Measurements from ENCODE around the gene IRF9.
A peak's percentile ranks its signal among the peaks of the same experiment; 100 is the strongest.

IRF9 gene

GRCh38 chr14:24132061-24132685 is 28.9 kb upstream of the IRF9 start:
- DNase-seq (ENCODE audit: low spot score): no peak

- DNase-seq (ENCODE audit: low spot score): no peak
These were observed 28.1 kb upstream of the IRF9 start for GRCh38 chr14:24132976-24133375.

GRCh38 chr14:24133735-24134134 is 27.3 kb upstream of the IRF9 start:
- no peak for DNase-seq (ENCODE audit: low spot score)

GRCh38 chr14:24135584-24135833 is 25.6 kb upstream of the IRF9 start:
- DNase-seq (ENCODE audit: low spot score): no peak

- peak; percentile 88 for DNase-seq (ENCODE audit: low spot score)
These were observed 25.0 kb upstream of the IRF9 start, which contains the start of gene PSME1 for GRCh38 chr14:24135834-24136683. TSS of gene PSME1 (plus strand) at chr14:24136194. CDS start at chr14:24136263, 69 bp downstream.

GRCh38 chr14:24136684-24137528 is 24.2 kb upstream of the IRF9 start:
- DNase-seq (ENCODE audit: low spot score): no peak

- DNase-seq (ENCODE audit: low spot score): no peak
These were observed 23.3 kb upstream of the IRF9 start for GRCh38 chr14:24137529-24138395.

- DNase-seq (ENCODE audit: low spot score): no peak
These were observed 22.4 kb upstream of the IRF9 start for GRCh38 chr14:24138396-24139271.

GRCh38 chr14:24139272-24139934 is 21.7 kb upstream of the IRF9 start:
- peak; percentile 40 for DNase-seq (ENCODE audit: low spot score)

- DNase-seq (ENCODE audit: low spot score): peak; percentile 98
These were observed 19.8 kb upstream of the IRF9 start, which contains the start of gene EMC9 for GRCh38 chr14:24141097-24141880. TSS of gene EMC9 (minus strand) at chr14:24141591. CDS start at chr14:24141304, 287 bp downstream.

- DNase-seq (ENCODE audit: low spot score): no peak
These were observed 17.6 kb upstream of the IRF9 start for GRCh38 chr14:24143511-24143910.

- no peak for DNase-seq (ENCODE audit: low spot score)
These were observed 16.6 kb upstream of the IRF9 start for GRCh38 chr14:24144451-24144850.

- DNase-seq (ENCODE audit: low spot score): no peak
These were observed 15.8 kb upstream of the IRF9 start for GRCh38 chr14:24145219-24145618.

- no peak for DNase-seq (ENCODE audit: low spot score)
These were observed 15.2 kb upstream of the IRF9 start for GRCh38 chr14:24145690-24146452.

- DNase-seq (ENCODE audit: low spot score): peak; percentile 97
These were observed 14.6 kb upstream of the IRF9 start, which contains the start of gene PSME2 for GRCh38 chr14:24146453-24146977. TSS of gene PSME2 (minus strand) at chr14:24146610. CDS start at chr14:24146581, 29 bp downstream.

GRCh38 chr14:24146978-24147760 is 13.9 kb upstream of the IRF9 start, which contains the start of gene RNF31:
TSS of gene RNF31 (plus strand) at chr14:24147498. CDS start at chr14:24147699, 201 bp downstream.
- DNase-seq (ENCODE audit: low spot score): peak; percentile 92

GRCh38 chr14:24147761-24148428 is 13.2 kb upstream of the IRF9 start:
- no peak for DNase-seq (ENCODE audit: low spot score)

All from HuH-7.5 (cell line).